ENCODE results near the gene SH3TC1.

SH3TC1 gene

GRCh38 chr4:8198206-8198905 lies 734 bp upstream of the SH3TC1 start:
- DNase-seq (ENCODE audit: low read depth in 3 of 3): no peak

GRCh38 chr4:8199594-8200301 lies 658 bp downstream of the SH3TC1 start:
- DNase-seq (ENCODE audit: low read depth in 3 of 3): peak in 1 of 3 experiments; percentile 16

- peak in 2 of 3 experiments; percentile 12 to 19 for DNase-seq (ENCODE audit: low read depth in 3 of 3)
Observed at GRCh38 chr4:8200302-8200975, 1.3 kb downstream of the SH3TC1 start.

GRCh38 chr4:8201321-8201781 lies 2.3 kb downstream of the SH3TC1 start:
- DNase-seq (ENCODE audit: low read depth in 3 of 3): peak in 1 of 3 experiments; percentile 41

- no peak for DNase-seq (ENCODE audit: low read depth in 3 of 3)
Observed at GRCh38 chr4:8202108-8203051, 3.3 kb downstream of the SH3TC1 start.

GRCh38 chr4:8203052-8203401 lies 3.9 kb downstream of the SH3TC1 start:
- no peak for DNase-seq (ENCODE audit: low read depth in 3 of 3)

GRCh38 chr4:8203817-8204216 lies 4.7 kb downstream of the SH3TC1 start:
- DNase-seq (ENCODE audit: low read depth in 3 of 3): no peak

- DNase-seq (ENCODE audit: low read depth in 3 of 3): no peak
Observed at GRCh38 chr4:8204576-8205227, 5.6 kb downstream of the SH3TC1 start.

GRCh38 chr4:8205241-8205707 lies 6.2 kb downstream of the SH3TC1 start:
- DNase-seq (ENCODE audit: low read depth in 3 of 3): no peak

GRCh38 chr4:8205749-8206611 lies 6.9 kb downstream of the SH3TC1 start:
- DNase-seq (ENCODE audit: low read depth in 3 of 3): no peak

GRCh38 chr4:8207314-8207713 lies 8.2 kb downstream of the SH3TC1 start:
- DNase-seq (ENCODE audit: low read depth in 3 of 3): no peak

GRCh38 chr4:8208565-8208964 lies 9.5 kb downstream of the SH3TC1 start:
- DNase-seq (ENCODE audit: low read depth in 3 of 3): no peak

GRCh38 chr4:8209181-8209874 lies 10.2 kb downstream of the SH3TC1 start:
- DNase-seq (ENCODE audit: low read depth in 3 of 3): no peak

- DNase-seq (ENCODE audit: low read depth in 3 of 3): no peak
Observed at GRCh38 chr4:8210010-8210409, 10.9 kb downstream of the SH3TC1 start.

GRCh38 chr4:8210616-8211015 lies 11.5 kb downstream of the SH3TC1 start:
- DNase-seq (ENCODE audit: low read depth in 3 of 3): no peak

GRCh38 chr4:8211251-8211650 lies 12.2 kb downstream of the SH3TC1 start:
- DNase-seq (ENCODE audit: low read depth in 3 of 3): no peak

- DNase-seq (ENCODE audit: low read depth in 3 of 3): no peak
Observed at GRCh38 chr4:8211737-8212581, 12.9 kb downstream of the SH3TC1 start.

GRCh38 chr4:8212622-8213021 lies 13.5 kb downstream of the SH3TC1 start:
- no peak for DNase-seq (ENCODE audit: low read depth in 3 of 3)

Measured in stimulated activated CD4-positive, alpha-beta T cell treated with anti-CD3 and anti-CD28 coated beads, TNF-alpha, amount 100 ng/mL, for 24 hours (primary cell).